ENCODE measurements around the gene DERL3. TPM values are rescaled to one million over a fixed set of nuclear protein-coding genes. Genes with fewer than 3 reads are reported as not detected.
A peak's percentile ranks its signal among the peaks of the same experiment; 100 is the strongest.

Gene DERL3
- total and polyA plus RNA-seq, 12 donors, result 0.36 to 4.3 (median 2.6) TPM; not detected in 1

DNA sequence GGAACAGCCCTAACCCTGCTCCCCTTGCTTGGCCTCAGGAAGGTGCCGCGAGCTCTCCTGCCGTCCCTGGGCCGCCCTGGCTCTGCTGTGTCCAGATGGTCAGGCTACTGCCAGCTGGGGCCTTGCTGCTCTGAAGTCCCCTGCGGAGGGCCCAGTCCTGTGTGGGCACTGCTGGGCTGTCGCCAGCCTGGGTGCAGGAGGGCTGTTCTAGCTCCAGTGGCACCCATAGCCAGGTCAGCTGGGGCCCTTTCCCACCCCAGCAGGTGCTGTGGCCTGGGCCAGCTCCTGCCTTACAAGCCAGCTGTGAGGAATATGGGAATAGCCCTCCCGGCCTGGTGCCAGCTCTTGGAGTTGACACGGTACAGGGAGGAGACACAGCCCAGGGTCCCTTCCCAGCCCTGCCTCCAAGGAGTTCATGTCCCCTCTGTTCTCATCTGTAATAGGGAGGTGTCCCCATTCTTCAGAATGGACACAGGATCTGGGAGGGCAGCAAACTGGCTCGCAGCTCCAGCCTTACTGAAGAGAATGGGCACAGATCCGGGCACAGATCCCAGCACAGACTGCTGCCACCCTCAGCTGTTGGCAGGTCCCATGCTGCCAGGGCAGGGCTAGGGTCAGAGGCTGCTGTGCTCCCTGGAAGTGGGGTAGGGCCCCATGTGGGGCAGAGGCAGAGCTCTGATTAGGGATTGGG is 3.9 kb downstream of the DERL3 start:
- Histone ChIP-seq H3K9me3 (replicated peaks in 1 of 3) (no peaks in the 10 kb centered on the region), H3K4me1 (replicated peaks in 1 of 2) (peaks cover 6 to 19% of the 10 kb centered on the region in 2 donors), H3K27me3 (no peaks in the 10 kb centered on the region), H3K36me3 (replicated peaks in 1 of 2) (peaks cover 0 to 32% of the 10 kb centered on the region in 2 donors), H3K27ac (peak overlapping the region in 1 of 5 donors; percentile 8), H3K4me3 (no peak overlapping the region)
- DNase-seq, result peak in 4 of 7 donors; percentile 9 to 17 (median 12)
- 88 to 100% (median 91%) methylated on average over 1 to 10 of the region's 10 CpGs; no CpG with 5 or more reads in 1 of the 4 donors for WGBS, 4 donors
- no peak for TF ChIP-seq POLR2A (IDR thresholded peaks at IDR 0.05)
- TF ChIP-seq, protein P1, sequence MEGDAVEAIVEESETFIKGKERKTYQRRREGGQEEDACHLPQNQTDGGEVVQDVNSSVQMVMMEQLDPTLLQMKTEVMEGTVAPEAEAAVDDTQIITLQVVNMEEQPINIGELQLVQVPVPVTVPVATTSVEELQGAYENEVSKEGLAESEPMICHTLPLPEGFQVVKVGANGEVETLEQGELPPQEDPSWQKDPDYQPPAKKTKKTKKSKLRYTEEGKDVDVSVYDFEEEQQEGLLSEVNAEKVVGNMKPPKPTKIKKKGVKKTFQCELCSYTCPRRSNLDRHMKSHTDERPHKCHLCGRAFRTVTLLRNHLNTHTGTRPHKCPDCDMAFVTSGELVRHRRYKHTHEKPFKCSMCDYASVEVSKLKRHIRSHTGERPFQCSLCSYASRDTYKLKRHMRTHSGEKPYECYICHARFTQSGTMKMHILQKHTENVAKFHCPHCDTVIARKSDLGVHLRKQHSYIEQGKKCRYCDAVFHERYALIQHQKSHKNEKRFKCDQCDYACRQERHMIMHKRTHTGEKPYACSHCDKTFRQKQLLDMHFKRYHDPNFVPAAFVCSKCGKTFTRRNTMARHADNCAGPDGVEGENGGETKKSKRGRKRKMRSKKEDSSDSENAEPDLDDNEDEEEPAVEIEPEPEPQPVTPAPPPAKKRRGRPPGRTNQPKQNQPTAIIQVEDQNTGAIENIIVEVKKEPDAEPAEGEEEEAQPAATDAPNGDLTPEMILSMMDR (IDR thresholded peaks at IDR 0.05), result no peak
- intact Hi-C loops (cut with DNase I), result no loop called here

DNA sequence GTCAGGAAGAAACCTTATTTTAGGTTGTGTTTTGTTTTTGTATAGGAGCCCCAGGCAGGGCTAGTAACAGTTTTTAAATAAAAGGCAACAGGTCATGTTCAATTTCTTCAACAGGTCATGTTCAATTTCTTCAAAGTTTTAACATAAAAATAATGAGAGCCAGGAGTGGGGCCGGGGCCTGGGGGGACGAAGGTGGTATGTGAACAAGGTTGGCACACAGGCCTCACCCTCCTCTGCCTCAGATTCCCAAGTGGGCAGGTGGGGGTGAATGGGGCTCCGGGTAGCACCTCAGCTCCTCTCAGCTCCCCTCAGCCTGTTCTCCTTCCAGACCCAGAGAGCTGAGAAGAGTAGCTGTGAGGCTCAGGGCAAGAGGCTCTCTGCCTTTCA is 4.4 kb downstream of the DERL3 start:
- Histone ChIP-seq H3K27ac (no peak overlapping the region), H3K36me3 (replicated peaks in 1 of 2) (peaks cover 0 to 32% of the 10 kb centered on the region in 2 donors), H3K4me3 (no peak overlapping the region), H3K9me3 (replicated peaks in 1 of 3) (no peaks in the 10 kb centered on the region), H3K4me1 (replicated peaks in 1 of 2) (peaks cover 6 to 17% of the 10 kb centered on the region in 2 donors), H3K27me3 (no peaks in the 10 kb centered on the region)
- intact Hi-C loops (cut with DNase I), result no loop called here
- DNase-seq, result peak in 2 of 7 donors; percentile 6 to 11
- TF ChIP-seq POLR2A (IDR thresholded peaks at IDR 0.05), result no peak
- TF ChIP-seq, protein P1 (IDR thresholded peaks at IDR 0.05), result no peak
- WGBS, 4 donors, result 80 to 100% (median 92%) methylated on average over 3 of the region's 3 CpGs

DNA sequence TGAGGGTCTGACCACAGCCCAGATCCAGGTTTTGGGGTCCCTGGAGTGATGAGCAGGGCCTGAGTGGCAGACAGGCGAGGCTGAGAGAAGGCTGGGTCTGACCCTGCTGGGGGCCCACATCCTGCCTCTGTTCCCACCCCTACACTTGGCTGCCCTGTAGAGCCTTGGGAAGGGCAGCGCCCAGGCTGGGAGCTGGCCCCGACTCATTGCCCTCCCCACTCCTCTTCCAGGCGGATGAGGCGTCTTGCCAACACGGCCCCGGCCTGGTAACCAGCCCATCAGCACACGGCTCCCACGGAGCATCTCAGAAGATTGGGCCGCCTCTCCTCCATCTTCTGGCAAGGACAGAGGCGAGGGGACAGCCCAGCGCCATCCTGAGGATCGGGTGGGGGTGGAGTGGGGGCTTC is 4.9 kb downstream of the DERL3 start:
- H3K27ac ChIP-seq, result no peak overlapping the region
- H3K27me3 ChIP-seq, result no peaks in the 10 kb centered on the region
- intact Hi-C loops (cut with DNase I), result no loop called here
- H3K4me1 ChIP-seq (replicated peaks in 1 of 2), result peaks cover 6 to 17% of the 10 kb centered on the region in 2 donors
- no peak overlapping the region for H3K4me3 ChIP-seq
- peak in 2 of 7 donors; percentile 13 to 17 for DNase-seq
- H3K36me3 ChIP-seq (replicated peaks in 1 of 2), result peaks cover 0 to 32% of the 10 kb centered on the region in 2 donors
- WGBS, 4 donors, result 76 to 83% (median 81%) methylated on average over 1 to 13 of the region's 13 CpGs
- H3K9me3 ChIP-seq (replicated peaks in 1 of 3), result no peaks in the 10 kb centered on the region
- TF ChIP-seq, protein P1 (IDR thresholded peaks at IDR 0.05), result no peak
- no peak for TF ChIP-seq POLR2A (IDR thresholded peaks at IDR 0.05)

DNA sequence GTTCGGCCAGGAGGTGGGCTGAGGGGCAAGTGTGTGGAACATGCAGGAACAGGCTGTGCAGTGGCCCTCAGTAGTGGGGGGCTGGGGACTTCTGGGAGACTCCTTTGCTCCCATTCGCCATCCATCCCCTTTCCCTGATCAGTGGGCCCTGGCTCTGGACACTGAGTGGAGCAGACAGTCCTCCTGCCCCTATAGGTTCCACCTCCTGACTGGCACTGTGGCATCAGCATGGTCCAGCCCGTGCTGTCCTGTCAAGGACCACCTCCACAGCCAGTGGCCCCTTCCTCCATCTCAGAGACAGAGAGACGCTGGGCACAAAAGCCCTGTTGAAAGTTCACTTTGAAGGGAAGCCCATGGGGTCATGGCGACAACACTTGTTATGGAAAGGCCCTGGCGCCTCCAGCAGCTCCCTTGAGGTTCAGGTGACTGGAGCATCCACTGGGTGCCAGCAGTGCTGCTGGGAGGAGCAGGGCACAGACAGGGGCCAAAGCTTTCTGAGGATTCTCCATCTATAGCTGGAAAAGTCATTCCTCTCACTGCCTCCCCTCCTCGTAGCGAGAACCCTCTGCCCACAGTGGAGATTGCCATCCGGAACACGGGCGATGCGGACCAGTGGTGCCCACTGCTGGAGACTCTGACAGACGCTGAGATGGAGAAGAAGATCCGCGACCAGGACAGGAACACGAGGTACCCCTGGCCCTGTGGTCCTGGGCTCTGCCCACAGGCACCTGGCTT is 5.6 kb downstream of the DERL3 start:
- peaks cover under 1 to 14% of the 10 kb centered on the region in 2 donors for H3K4me1 ChIP-seq (replicated peaks in 1 of 2)
- H3K36me3 ChIP-seq (replicated peaks in 1 of 2), result peaks cover 0 to 34% of the 10 kb centered on the region in 2 donors
- peak in 2 of 7 donors; percentile 5 to 15 for DNase-seq
- H3K27me3 ChIP-seq, result no peaks in the 10 kb centered on the region
- 85 to 94% (median 89%) methylated on average over 13 to 16 of the region's 16 CpGs for WGBS, 4 donors
- no peak overlapping the region for H3K27ac ChIP-seq
- intact Hi-C loops (cut with DNase I), result no loop called here
- H3K9me3 ChIP-seq (replicated peaks in 1 of 3), result no peaks in the 10 kb centered on the region
- no peak overlapping the region for H3K4me3 ChIP-seq
- no peak for TF ChIP-seq POLR2A (IDR thresholded peaks at IDR 0.05)
- TF ChIP-seq, protein P1 (IDR thresholded peaks at IDR 0.05), result no peak

Data from adrenal gland (tissue), 12 donors.